AG04449 (cell line): Measurements from ENCODE around the gene ADGRV1.

ENCODE experiments used
- CTCF ChIA-PET: fragments of 350-600 bp; formaldehyde crosslinking; extraction: SDS; loops from one replicate; lab custom pipeline; 2021; ENCODE audit warnings: antibody characterized with exemption; lab: Yijun Ruan, JAX
- POLR2A ChIA-PET: fragments of 400-600, 350-600 bp; formaldehyde crosslinking; extraction: SDS; loops from one replicate; lab custom pipeline; 2020; ENCODE audit warnings: antibody characterized with exemption, inconsistent platforms; lab: Yijun Ruan, JAX
- DNase-seq: peaks from one replicate; pipeline ENCODE4 v3.0.0-alpha.2; 2010; ENCODE audit warnings: low read depth, low spot score
- H3K4me3 ChIP-seq: 2 replicates; pipeline ENCODE4 v1.5.1; 2011; ENCODE audit warnings: low read depth, mild to moderate bottlenecking, control low read depth, low read length
- TF ChIP-seq, protein P1 (sequence below): IDR thresholded peaks from one replicate; pipeline ENCODE4 v1.5.1; 2011; ENCODE audit warnings: mild to moderate bottlenecking, moderate library complexity, low read length, control low read depth, inconsistent platforms; ENCODE audit not compliant: insufficient read depth; ENCODE audit errors: missing control alignments

Gene ADGRV1

DNA sequence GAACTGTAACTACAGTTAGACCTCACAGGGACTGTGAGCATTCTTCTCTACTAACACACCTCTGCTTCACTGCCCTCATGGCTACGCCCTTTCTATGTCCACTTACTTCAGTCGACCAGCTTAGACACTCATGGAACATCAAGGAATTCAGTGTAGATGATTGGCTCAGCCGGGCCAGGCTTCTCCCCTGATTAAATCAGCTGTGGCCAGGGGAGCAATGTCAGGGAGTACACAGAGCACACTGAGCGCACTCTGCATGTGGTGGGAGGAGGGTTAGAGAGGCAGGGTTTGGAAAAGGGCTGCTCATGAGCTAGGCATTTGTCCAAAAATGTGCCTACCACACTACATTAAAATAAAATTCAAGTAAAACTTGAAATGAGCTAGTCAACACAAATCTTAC lies 424.0 kb downstream of the ADGRV1 start:
- ChIA-PET POLR2A (no interaction called here), CTCF (interaction anchor here (1.1 kb wide), 1 partner anchor 436 kb away, joined by 3 read pairs; no protein-coding TSS in a partner anchor)
- TF ChIP-seq, protein P1, sequence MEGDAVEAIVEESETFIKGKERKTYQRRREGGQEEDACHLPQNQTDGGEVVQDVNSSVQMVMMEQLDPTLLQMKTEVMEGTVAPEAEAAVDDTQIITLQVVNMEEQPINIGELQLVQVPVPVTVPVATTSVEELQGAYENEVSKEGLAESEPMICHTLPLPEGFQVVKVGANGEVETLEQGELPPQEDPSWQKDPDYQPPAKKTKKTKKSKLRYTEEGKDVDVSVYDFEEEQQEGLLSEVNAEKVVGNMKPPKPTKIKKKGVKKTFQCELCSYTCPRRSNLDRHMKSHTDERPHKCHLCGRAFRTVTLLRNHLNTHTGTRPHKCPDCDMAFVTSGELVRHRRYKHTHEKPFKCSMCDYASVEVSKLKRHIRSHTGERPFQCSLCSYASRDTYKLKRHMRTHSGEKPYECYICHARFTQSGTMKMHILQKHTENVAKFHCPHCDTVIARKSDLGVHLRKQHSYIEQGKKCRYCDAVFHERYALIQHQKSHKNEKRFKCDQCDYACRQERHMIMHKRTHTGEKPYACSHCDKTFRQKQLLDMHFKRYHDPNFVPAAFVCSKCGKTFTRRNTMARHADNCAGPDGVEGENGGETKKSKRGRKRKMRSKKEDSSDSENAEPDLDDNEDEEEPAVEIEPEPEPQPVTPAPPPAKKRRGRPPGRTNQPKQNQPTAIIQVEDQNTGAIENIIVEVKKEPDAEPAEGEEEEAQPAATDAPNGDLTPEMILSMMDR: no peak
- H3K4me3 ChIP-seq: no peak overlapping the region
- no peak for DNase-seq

DNA sequence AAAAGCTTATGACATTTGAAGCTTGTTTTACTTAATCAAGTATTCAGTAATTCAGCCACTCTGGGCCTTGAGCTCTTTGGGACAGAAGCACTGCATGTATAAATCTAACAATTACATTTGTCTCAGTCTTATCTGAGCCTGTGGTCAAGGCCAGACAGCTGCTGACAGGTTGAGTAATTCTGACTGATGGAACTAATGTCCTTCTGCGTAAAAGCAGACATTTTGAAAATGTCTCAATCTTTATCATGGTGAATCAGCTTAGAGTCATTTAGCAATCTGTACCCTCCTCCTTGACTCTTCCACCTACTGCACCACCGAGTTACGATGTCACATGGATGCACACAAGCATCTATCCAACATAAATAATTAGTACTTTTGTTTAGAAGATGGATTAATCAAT lies 424.6 kb downstream of the ADGRV1 start:
- DNase-seq: no peak
- ChIA-PET POLR2A (no interaction called here), CTCF (no interaction called here)
- no peak overlapping the region for H3K4me3 ChIP-seq
- TF ChIP-seq, protein P1: no peak

DNA sequence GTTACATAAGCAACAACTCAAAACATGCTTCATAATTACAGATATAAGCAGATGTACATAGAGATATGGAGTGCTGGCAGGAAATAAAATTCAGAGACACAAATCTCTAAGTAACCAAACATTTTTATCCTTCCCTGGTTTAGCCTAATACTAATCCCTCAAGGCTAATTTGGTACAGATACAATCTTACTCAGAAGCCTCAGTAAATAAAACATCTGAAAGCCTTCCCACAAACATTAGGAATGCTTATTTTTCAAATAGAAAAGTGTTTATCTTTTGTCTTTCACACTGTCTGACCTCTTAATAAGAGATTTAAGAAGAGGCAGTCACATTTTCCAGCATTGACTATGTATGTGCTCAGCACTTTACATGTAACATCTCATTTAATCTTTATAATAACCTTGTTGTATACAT lies 425.1 kb downstream of the ADGRV1 start:
- no peak for DNase-seq
- H3K4me3 ChIP-seq: no peak overlapping the region
- TF ChIP-seq, protein P1: no peak
- CTCF ChIA-PET: no interaction called here
- POLR2A ChIA-PET: no interaction called here

DNA sequence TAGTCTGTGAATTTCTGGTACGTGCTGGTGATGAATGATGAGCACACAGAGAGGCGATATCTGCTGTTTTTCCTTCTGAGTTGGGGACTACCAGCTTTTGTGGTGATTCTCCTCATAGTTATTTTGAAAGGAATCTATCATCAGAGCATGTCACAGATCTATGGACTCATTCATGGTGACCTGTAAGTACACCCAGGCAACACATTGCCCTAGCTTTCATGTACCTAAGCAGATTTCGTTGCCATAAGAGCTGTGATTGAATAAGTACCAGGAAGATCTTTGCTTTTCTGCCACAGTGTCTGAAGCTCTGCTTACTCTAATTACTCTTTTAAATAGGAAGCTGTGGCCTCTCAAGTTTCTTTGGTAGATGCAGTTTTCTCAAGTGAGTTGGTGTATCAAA lies 426.7 kb downstream of the ADGRV1 start:
- no peak overlapping the region for H3K4me3 ChIP-seq
- ChIA-PET CTCF (no interaction called here), POLR2A (no interaction called here)
- DNase-seq: no peak
- TF ChIP-seq, protein P1: no peak

DNA sequence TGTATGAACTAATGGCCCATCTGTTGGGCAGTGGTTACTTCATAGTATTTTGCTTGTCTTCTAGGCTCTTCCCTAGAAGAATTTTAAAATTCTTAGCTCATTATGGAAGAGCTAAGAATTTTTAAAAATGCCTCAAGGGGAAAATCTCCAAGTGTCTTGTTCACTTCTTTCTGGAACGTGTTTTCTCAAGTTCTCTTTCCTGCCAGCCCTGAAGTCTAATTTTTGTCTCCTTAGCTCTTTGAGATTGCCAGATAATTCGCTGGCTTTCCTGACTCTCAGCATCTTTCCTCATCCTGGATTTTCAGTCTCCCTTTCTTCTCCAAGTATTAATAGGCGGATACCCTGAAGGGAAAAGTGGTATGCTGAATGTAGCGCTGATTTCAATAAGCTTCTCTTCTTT lies 429.1 kb downstream of the ADGRV1 start:
- CTCF ChIA-PET: no interaction called here
- no peak for DNase-seq
- POLR2A ChIA-PET: no interaction called here
- H3K4me3 ChIP-seq: no peak overlapping the region
- TF ChIP-seq, protein P1: no peak

DNA sequence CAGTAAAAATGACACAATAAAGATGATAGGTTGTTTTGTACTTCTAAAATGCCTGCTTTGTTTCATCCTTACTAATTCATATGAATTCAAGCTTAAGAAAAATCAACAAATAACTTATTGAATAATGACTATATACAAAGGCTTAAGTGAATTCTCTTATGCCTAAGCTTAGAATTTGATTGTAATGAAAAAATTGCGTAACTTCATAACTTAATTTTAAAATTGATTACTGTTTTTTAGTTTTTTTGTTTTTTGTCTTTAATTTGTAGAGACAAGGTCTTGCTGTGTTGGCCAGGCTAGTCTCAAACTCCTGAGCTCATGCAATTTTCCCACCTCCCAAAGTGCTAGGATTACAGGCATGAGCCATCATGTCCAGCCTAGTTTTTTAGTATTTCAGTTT lies 432.6 kb downstream of the ADGRV1 start:
- DNase-seq: no peak
- TF ChIP-seq, protein P1: no peak
- ChIA-PET POLR2A (no interaction called here), CTCF (no interaction called here)
- H3K4me3 ChIP-seq: no peak overlapping the region

DNA sequence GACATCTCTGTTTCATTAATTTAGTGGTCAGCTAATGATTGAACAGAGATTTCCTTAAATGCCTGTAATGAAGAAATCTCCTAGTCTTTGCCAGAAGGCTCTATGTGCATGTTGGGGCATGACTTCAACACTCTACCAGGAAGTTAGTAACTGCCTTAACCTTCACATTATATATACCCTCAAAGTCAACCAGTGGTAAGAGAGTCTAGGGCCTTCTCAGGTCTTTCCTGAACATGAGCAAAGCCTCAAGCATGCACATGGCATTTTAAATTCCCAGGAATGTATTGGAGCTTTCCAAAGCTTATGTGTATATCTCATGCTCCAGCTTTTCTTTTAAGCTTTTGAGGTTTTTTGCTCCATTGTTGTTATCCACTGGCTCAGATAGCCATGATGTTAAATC lies 436.2 kb downstream of the ADGRV1 start:
- CTCF ChIA-PET: no interaction called here
- TF ChIP-seq, protein P1: no peak
- H3K4me3 ChIP-seq: no peak overlapping the region
- no peak for DNase-seq
- POLR2A ChIA-PET: no interaction called here
